ENCODE data around the gene CBX8. TPM values are rescaled to one million over a fixed set of nuclear protein-coding genes. Genes with fewer than 3 reads are reported as not detected.
A peak's percentile ranks its signal among the peaks of the same experiment; 100 is the strongest.

Gene CBX8
- total RNA-seq, 2 donors from 2014 or later = 1.6 to 1.8 TPM

GRCh38 chr17:79799174-79799537, 2.3 kb upstream of the CBX8 start:
- Histone ChIP-seq H3K4me1 (peaks cover 62% of the 10 kb centered on the region), H3K27ac (no peak overlapping the region), H3K27me3 (peaks cover 5 to 63% of the 10 kb centered on the region in 2 donors), H3K36me3 (replicated peaks in 1 of 2; ENCODE audit: insufficient read depth in 1 of 2, low read depth in 2 of 2) (no peaks in the 10 kb centered on the region), H3K9me3 (no peaks in the 10 kb centered on the region), H3K4me3 (no peak overlapping the region)
- intact Hi-C loops (cut with DNase I) = loop anchor here (10.0 kb wide), 1 partner anchor 46 kb away; no protein-coding TSS in a partner anchor
- 3 to 6% methylated on average over 15 to 23 of the region's 23 CpGs for WGBS, 2 donors
- no peak for TF ChIP-seq CTCF (IDR thresholded peaks at IDR 0.05)
- no peak for TF ChIP-seq POLR2A (IDR thresholded peaks at IDR 0.05)
- DNase-seq = no peak
- ATAC-seq = no peak

- 4 to 5% methylated on average over 30 to 70 of the region's 70 CpGs for WGBS, 2 donors
- Histone ChIP-seq H3K27me3 (peaks cover 5 to 56% of the 10 kb centered on the region in 2 donors), H3K36me3 (replicated peaks in 1 of 2; ENCODE audit: insufficient read depth in 1 of 2, low read depth in 2 of 2) (no peaks in the 10 kb centered on the region), H3K4me1 (peaks cover 58% of the 10 kb centered on the region), H3K4me3 (no peak overlapping the region), H3K27ac (no peak overlapping the region), H3K9me3 (no peaks in the 10 kb centered on the region)
- DNase-seq (no peak), ATAC-seq (no peak)
- intact Hi-C loops (cut with DNase I) = loop anchor here (10.0 kb wide), 1 partner anchor 46 kb away; no protein-coding TSS in a partner anchor
- TF ChIP-seq POLR2A (IDR thresholded peaks at IDR 0.05) = no peak
These were observed 1.7 kb upstream of the CBX8 start for GRCh38 chr17:79798299-79799173.

GRCh38 chr17:79797492-79798298, 818 bp upstream of the CBX8 start:
- no peaks in the 10 kb centered on the region for H3K9me3 ChIP-seq
- peak; percentile 14 for ATAC-seq
- peak overlapping the region; percentile 59 to 91 (median 81) for H3K27ac ChIP-seq
- peaks cover 52% of the 10 kb centered on the region for H3K4me1 ChIP-seq
- peaks cover 5 to 48% of the 10 kb centered on the region in 2 donors for H3K27me3 ChIP-seq
- WGBS, 2 donors = 1 to 4% methylated on average over 11 to 43 of the region's 89 CpGs
- peak in 2 of 4 donors; percentile 46 to 52 for DNase-seq
- intact Hi-C loops (cut with DNase I) = loop anchor here (10.0 kb wide), 1 partner anchor 47 kb away; no protein-coding TSS in a partner anchor
- TF ChIP-seq CTCF (IDR thresholded peaks at IDR 0.05) (no peak), POLR2A (IDR thresholded peaks at IDR 0.05) (no peak)
- no peaks in the 10 kb centered on the region for H3K36me3 ChIP-seq (replicated peaks in 1 of 2; ENCODE audit: insufficient read depth in 1 of 2, low read depth in 2 of 2)
- H3K4me3 ChIP-seq = peak overlapping the region; percentile 9 to 73

- Histone ChIP-seq H3K36me3 (replicated peaks in 1 of 2; ENCODE audit: insufficient read depth in 1 of 2, low read depth in 2 of 2) (no peaks in the 10 kb centered on the region), H3K4me3 (peak overlapping the region in 1 of 2 donors; percentile 44), H3K27me3 (peaks cover 5 to 40% of the 10 kb centered on the region in 2 donors), H3K27ac (peak overlapping the region; percentile 74 to 91 (median 82)), H3K4me1 (peaks cover 48% of the 10 kb centered on the region), H3K9me3 (no peaks in the 10 kb centered on the region)
- TF ChIP-seq CTCF (IDR thresholded peaks at IDR 0.05) (no peak), POLR2A (IDR thresholded peaks at IDR 0.05) (no peak)
- WGBS, 2 donors = 1 to 2% methylated on average over 14 to 18 of the region's 19 CpGs
- DNase-seq (no peak), ATAC-seq (no peak)
- intact Hi-C loops (cut with DNase I) = loop anchor here (10.0 kb wide), 1 partner anchor 48 kb away; no protein-coding TSS in a partner anchor
These were observed 474 bp downstream of the CBX8 start for GRCh38 chr17:79796444-79796762.

Data from body of pancreas (tissue), 4 donors.